Putamen (tissue), 1 donor: ENCODE data around the gene TOMM6.

Experiments used
- DNase-seq: peaks from one replicate; pipeline ENCODE4 v3.0.0-alpha.2; 2016; ENCODE audit warnings: low spot score

The TOMM6 gene

GRCh38 chr6:41787219-41787917 lies at the start of gene TOMM6:
Gene TOMM6, plus strand, starts transcription at chr6:41787694. Its CDS starts 4 bp downstream, at chr6:41787698.
- DNase-seq, result peak; percentile 93

- DNase-seq, result no peak
Measured at GRCh38 chr6:41739041-41739440, 48.5 kb upstream of the TOMM6 start.

GRCh38 chr6:41740366-41741162 lies 46.9 kb upstream of the TOMM6 start:
- no peak for DNase-seq

DNA sequence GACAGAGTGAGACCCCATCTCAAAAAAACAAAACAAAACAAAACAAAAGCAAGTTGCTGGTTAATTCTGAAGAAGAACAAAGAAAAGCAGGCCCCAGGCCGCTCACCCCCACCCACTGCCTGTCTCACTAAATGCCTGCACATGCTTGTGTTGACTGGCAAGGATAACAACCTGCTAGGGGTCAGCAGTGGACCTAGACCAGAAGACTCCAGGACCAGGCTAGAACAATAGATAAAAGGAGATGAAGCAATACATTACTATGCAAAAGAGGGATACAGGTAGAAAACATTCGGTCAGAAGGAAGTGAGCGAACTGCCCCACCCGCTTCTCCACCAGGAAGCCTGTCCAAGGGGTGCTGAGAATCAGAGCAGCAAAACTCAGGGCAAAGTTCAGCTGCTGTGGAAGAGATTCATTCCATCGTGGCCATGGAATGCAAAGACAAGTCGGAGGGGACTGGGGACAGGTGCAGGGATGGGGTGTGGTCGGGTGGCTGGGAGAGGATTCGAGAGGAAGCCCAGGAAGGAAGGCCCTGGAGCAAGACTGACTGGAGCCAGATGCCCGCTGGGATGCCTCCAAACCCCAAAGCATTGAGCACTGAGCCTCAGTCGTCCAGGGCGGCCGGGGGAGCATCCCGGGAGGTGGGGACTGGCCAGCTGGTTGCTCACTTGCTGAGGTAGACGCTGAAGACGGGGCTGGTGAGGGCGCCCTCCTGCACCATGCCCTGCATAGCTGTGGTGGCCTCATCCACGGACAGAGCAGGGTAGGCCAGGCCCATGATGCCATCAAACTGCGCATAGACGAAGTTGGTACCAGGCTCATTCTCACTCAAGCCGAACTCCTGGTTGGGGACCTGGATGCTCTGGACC lies 45.6 kb upstream of the TOMM6 start:
- no peak for DNase-seq

DNA sequence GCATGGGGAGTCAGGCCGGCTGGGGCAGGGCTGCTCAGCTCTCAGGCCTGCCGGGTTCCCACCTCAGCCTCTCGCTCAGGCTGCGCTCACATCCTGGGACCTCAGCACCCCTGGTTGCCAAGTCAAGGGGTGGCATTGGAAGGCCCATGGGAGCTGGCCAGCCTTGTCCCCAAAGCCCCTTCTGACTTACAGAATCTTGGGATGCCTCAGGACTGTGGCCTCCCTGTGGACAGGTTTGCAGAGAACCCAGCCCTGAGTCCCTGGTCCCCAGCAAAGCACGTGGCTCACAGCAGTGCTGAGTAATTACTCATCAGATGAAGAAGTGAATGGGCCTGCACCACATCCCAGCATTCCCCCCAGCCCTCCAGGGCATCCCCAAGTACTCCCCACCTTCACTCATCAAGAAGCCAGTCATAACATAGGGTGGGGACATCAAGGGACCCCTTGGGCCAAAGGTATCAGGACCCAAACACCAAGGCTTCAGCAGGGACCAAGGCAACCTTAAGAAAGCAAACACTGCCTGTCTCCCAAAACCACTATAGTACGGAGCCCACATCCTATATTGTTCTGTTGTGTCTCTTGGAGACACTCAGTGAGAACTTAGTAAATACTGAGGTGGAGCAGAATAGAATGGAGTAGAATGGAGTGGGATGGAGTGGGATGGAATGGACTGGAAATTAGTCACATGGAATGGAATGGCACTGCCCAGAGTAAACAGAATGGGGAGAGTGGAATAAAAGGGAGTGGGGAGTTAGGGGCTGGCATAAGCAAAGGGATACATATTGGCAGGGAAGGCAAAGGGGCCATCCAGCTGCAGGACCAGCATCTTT lies 43.9 kb upstream of the TOMM6 start:
- no peak for DNase-seq

GRCh38 chr6:41744236-41744787 lies 43.2 kb upstream of the TOMM6 start:
- DNase-seq, result no peak

GRCh38 chr6:41746107-41746506 lies 41.4 kb upstream of the TOMM6 start:
- DNase-seq, result no peak

- no peak for DNase-seq
Measured at GRCh38 chr6:41747256-41748101, 40.0 kb upstream of the TOMM6 start, which contains the start of gene PGC. Gene PGC, minus strand, starts transcription at chr6:41747397. Its CDS starts 63 bp downstream, at chr6:41747334.

GRCh38 chr6:41748102-41748477 lies 39.4 kb upstream of the TOMM6 start:
- no peak for DNase-seq

- no peak for DNase-seq
Measured at GRCh38 chr6:41748542-41748941, 39.0 kb upstream of the TOMM6 start.

GRCh38 chr6:41750374-41750773 lies 37.1 kb upstream of the TOMM6 start:
- DNase-seq, result no peak

- no peak for DNase-seq
Measured at GRCh38 chr6:41755895-41756294, 31.6 kb upstream of the TOMM6 start.

- DNase-seq, result no peak
Measured at GRCh38 chr6:41756354-41756753, 31.1 kb upstream of the TOMM6 start.

- DNase-seq, result no peak
Measured at GRCh38 chr6:41757271-41757670, 30.2 kb upstream of the TOMM6 start.

- DNase-seq, result no peak
Measured at GRCh38 chr6:41757931-41758640, 29.4 kb upstream of the TOMM6 start.

DNA sequence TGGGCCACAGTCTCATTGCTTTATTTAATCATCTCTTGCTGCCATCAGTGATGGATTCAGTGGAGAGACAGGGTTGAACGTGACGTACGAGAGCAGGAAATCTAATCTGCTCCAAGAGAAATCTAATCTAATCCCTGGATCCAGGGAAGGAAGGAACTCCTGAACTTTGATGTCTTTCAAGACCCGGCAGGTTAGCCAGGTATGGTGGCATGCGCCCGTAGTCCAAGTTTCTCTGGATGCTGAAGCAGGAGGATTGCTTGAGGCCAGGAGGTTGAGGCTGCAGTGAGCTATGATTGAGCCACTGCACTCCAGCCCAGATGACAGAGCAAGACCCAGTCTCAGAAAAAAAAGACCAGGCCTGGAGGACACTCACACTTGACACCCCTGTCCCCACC lies 28.9 kb upstream of the TOMM6 start:
- DNase-seq, result no peak

- no peak for DNase-seq
Measured at GRCh38 chr6:41759106-41759904, 28.2 kb upstream of the TOMM6 start.

GRCh38 chr6:41759905-41760579 lies 27.5 kb upstream of the TOMM6 start:
- DNase-seq, result no peak
